HL-60 (cell line): Measurements from ENCODE around the gene KCNK18.
"Not testable (repeated sequence)": the region's sequence is repeated elsewhere in the genome, so short reads cannot be mapped to it uniquely, and the experiment has no call there.

ENCODE experiments used
- DNase-seq, 2 experiments: peaks; one replicate each; pipeline ENCODE4 v3.0.0-alpha.2; 2010 to 2020; ENCODE audit warnings: low read depth in 1 of 2, low spot score in 1 of 2
- H3K27ac ChIP-seq: fragments of 250-450 bp; sonication (Bioruptor Pico); replicated peaks from 2 replicates; pipeline ENCODE4 v1.5.1; 2020; ENCODE audit warnings: mild to moderate bottlenecking, moderate library complexity
- H3K27me3 ChIP-seq: fragments of 250-450 bp; sonication (Bioruptor Pico); 2 replicates; pipeline ENCODE4 v1.5.1; 2021; ENCODE audit warnings: mild to moderate bottlenecking, moderate library complexity; ENCODE audit not compliant: insufficient read depth, poor library complexity, severe bottlenecking
- H3K4me3 ChIP-seq: replicated peaks from 2 replicates; pipeline ENCODE4 v1.5.1; 2011; ENCODE audit warnings: mild to moderate bottlenecking, control low read depth, low read length; ENCODE audit not compliant: insufficient read depth
- CTCF ChIP-seq: IDR thresholded peaks from one replicate; pipeline ENCODE4 v1.5.1; 2011; ENCODE audit warnings: low read length, control low read depth, inconsistent platforms; ENCODE audit not compliant: insufficient read depth
- GABPA ChIP-seq: IDR thresholded peaks from 2 replicates; pipeline ENCODE4 v1.6.1; 2012; ENCODE audit warnings: low read depth
- POLR2AphosphoS5 ChIP-seq: IDR thresholded peaks from 2 replicates; pipeline ENCODE4 v1.6.1; 2012; ENCODE audit warnings: low read depth
- REST ChIP-seq: IDR thresholded peaks from 2 replicates; pipeline ENCODE4 v1.6.1; 2012; ENCODE audit warnings: low read depth; ENCODE audit not compliant: insufficient replicate concordance
- SPI1 ChIP-seq: IDR thresholded peaks from 2 replicates; pipeline ENCODE4 v1.6.1; 2012; ENCODE audit warnings: low read depth, mild to moderate bottlenecking, borderline replicate concordance

KCNK18 gene

GRCh38 chr10:117184821-117185220 is 12.5 kb upstream of the KCNK18 start:
- Histone ChIP-seq H3K27me3 (no peaks in the 10 kb centered on the region), H3K4me3 (no peak overlapping the region), H3K27ac (no peak overlapping the region)
- TF ChIP-seq CTCF (no peak), REST (no peak), SPI1 (no peak), GABPA (no peak), POLR2AphosphoS5 (no peak)
- no peak for DNase-seq

GRCh38 chr10:117185817-117186216 is 11.5 kb upstream of the KCNK18 start:
- H3K27ac ChIP-seq, DNase-seq, H3K4me3 ChIP-seq, H3K27me3 ChIP-seq: not testable (repeated sequence)

GRCh38 chr10:117186832-117187615 is 10.3 kb upstream of the KCNK18 start:
- no peaks in the 10 kb centered on the region for H3K27me3 ChIP-seq
- no peak overlapping the region for H3K4me3 ChIP-seq
- DNase-seq, result no peak
- H3K27ac ChIP-seq, result no peak overlapping the region
- no peak for TF ChIP-seq CTCF
- no peak for TF ChIP-seq REST

GRCh38 chr10:117188371-117188770 is 8.9 kb upstream of the KCNK18 start:
- Histone ChIP-seq H3K27ac (no peak overlapping the region), H3K4me3 (no peak overlapping the region), H3K27me3 (no peaks in the 10 kb centered on the region)
- DNase-seq, result no peak
- TF ChIP-seq GABPA, result no peak
- TF ChIP-seq REST, result no peak
- TF ChIP-seq CTCF, result no peak
- TF ChIP-seq SPI1, result no peak
- no peak for TF ChIP-seq POLR2AphosphoS5
